ENCODE measurements around the gene ILK. TPM values are rescaled to one million over a fixed set of nuclear protein-coding genes. Genes with fewer than 3 reads are reported as not detected.

The ILK gene
- total RNA-seq, 4 donors from 2014 or later = 101 to 144 (median 121) TPM

DNA sequence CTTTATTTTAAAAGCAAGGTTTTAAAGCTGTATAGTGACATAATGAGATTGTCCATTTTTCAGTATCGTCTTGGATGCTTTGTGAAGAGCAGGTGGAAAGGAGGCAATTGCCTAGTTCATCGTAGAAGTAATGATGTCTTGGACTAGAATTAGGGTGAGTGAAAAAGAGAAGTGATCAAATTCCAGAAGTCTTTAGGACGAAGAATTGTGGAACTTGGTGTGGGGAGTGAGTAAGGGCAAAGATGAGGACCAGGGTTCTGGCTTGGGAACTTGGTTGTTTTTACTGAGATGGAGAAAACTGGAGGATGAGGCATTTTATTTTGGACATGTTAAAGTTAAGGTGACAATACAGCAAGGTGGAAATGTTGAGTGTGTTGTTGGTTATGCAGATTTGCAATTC, 1.2 kb downstream of the ILK start:
- no peak for DNase-seq

DNA sequence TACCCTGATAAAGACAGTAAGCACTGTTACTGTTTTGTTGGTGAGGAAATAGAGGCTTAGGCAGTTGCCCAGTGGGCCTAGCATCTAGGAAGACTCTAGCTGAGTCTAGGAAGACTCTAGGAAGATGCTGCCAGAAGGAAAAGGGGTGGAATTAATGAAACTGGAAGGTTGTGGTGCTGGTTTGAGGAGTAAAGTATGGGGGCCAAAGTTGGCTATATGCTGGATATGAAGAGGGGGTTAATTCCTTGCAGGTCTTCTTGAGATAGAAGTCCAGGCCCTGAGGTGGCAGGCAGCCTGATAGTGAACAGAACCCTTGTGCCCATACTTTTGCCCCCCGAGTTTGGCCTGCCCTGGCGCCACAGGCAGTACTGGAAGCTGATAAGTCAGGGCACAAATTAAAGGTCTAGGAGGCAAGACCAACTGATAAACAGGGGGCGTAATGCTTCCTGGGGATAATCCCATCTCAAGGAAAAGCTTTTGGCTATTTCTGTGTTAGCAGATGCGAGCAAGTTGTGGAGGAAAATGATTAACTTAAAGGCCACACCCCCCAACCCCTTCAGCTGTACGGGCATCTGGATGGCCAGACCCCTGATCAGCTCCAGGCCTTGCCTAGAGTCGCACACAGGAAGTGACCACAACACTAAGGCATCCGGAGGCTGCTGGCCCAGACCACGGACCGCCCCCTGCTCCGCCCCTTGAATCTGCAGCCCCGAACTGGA, 3.1 kb downstream of the ILK start:
- peak; percentile 89 to 91 for DNase-seq
- Histone ChIP-seq H3K4me3 (replicated peaks in 1 of 3) (no peak overlapping the region), H3K27me3 (no peaks in the 10 kb centered on the region), H3K36me3 (peaks cover 32 to 35% of the 10 kb centered on the region in 2 donors), H3K9me3 (no peaks in the 10 kb centered on the region), H3K27ac (peak overlapping the region; percentile 88 to 95 (median 88)), H3K4me1 (peaks cover 37 to 52% of the 10 kb centered on the region in 2 donors)
- intact Hi-C loops (cut with DNase I) = no loop called here
- TF ChIP-seq, protein P1, sequence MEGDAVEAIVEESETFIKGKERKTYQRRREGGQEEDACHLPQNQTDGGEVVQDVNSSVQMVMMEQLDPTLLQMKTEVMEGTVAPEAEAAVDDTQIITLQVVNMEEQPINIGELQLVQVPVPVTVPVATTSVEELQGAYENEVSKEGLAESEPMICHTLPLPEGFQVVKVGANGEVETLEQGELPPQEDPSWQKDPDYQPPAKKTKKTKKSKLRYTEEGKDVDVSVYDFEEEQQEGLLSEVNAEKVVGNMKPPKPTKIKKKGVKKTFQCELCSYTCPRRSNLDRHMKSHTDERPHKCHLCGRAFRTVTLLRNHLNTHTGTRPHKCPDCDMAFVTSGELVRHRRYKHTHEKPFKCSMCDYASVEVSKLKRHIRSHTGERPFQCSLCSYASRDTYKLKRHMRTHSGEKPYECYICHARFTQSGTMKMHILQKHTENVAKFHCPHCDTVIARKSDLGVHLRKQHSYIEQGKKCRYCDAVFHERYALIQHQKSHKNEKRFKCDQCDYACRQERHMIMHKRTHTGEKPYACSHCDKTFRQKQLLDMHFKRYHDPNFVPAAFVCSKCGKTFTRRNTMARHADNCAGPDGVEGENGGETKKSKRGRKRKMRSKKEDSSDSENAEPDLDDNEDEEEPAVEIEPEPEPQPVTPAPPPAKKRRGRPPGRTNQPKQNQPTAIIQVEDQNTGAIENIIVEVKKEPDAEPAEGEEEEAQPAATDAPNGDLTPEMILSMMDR (IDR thresholded peaks at IDR 0.05) = no peak
- peak in 1 of 2 donors; percentile 73 for TF ChIP-seq POLR2A (IDR thresholded peaks at IDR 0.05)
- 27 to 43% methylated on average over 11 of the region's 11 CpGs for WGBS, 2 donors

More for the DNA sequence above, 1.2 kb downstream of the ILK start:
- peaks cover 36 to 38% of the 10 kb centered on the region in 2 donors for H3K36me3 ChIP-seq
- WGBS, 2 donors = 28 to 33% methylated on average over 3 of the region's 3 CpGs
- no peaks in the 10 kb centered on the region for H3K27me3 ChIP-seq
- peaks cover 32 to 47% of the 10 kb centered on the region in 2 donors for H3K4me1 ChIP-seq
- no peaks in the 10 kb centered on the region for H3K9me3 ChIP-seq
- peak overlapping the region in 2 of 3 donors; percentile 89 to 91 for H3K4me3 ChIP-seq (replicated peaks in 1 of 3)
- TF ChIP-seq POLR2A (IDR thresholded peaks at IDR 0.05) = no peak
- TF ChIP-seq, protein P1 (IDR thresholded peaks at IDR 0.05) = no peak
- intact Hi-C loops (cut with DNase I) = loop anchor here (5.0 kb wide), 1 partner anchor 78 kb away; the partner anchor contains the start of gene MRPL17
- peak overlapping the region; percentile 85 to 92 (median 91) for H3K27ac ChIP-seq

DNA sequence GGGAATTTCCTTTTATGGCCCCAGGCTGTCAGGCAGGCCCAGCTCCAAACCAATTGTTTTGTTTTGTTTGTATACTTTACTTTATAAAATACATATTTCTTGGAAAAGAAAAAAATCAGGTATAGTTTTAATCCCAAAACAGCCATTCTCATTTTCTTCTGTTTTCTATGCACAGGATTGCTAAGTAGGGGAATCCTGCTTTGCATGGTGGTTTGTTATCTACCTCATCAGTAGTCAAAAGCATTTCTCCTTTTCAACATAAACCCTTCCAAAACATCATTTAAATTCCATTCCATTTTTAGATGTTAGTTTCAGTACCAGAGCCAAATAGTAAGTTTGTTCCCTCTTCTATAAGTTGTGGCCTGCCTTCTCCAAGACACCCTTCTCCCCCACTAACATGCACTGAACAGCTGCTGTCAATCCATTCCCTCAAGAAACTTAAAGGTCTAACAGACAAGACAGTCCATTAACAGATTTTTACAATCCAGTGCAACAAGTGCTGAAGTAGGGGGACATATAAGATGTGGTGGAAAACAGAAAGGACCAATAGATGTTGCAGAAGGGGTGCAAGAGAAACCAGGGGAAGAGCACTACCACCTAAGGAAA, 3.7 kb downstream of the ILK start:
- TF ChIP-seq POLR2A (IDR thresholded peaks at IDR 0.05) = no peak
- TF ChIP-seq, protein P1 (IDR thresholded peaks at IDR 0.05) = no peak
- Histone ChIP-seq H3K4me3 (replicated peaks in 1 of 3) (no peak overlapping the region), H3K9me3 (no peaks in the 10 kb centered on the region), H3K36me3 (peaks cover 32 to 35% of the 10 kb centered on the region in 2 donors), H3K4me1 (peaks cover 30 to 45% of the 10 kb centered on the region in 2 donors), H3K27me3 (no peaks in the 10 kb centered on the region), H3K27ac (peak overlapping the region; percentile 88 to 95 (median 88))
- no peak for DNase-seq
- intact Hi-C loops (cut with DNase I) = no loop called here

DNA sequence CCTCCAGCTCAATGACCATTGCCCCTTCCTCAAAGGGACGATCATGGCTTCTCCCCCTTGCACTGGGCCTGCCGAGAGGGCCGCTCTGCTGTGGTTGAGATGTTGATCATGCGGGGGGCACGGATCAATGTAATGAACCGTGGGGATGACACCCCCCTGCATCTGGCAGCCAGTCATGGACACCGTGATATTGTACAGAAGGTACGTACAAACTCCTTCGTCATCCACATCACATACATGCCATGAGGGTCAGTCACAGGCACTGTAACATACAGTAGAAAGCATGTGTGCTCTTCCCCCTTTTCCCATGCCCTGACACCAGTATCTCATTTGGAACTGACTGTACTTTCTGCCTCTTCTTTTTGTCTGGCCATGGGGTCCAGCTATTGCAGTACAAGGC, 4.4 kb downstream of the ILK start:
- DNase-seq = no peak
- Histone ChIP-seq H3K36me3 (peaks cover 32 to 35% of the 10 kb centered on the region in 2 donors), H3K4me3 (replicated peaks in 1 of 3) (no peak overlapping the region), H3K27me3 (no peaks in the 10 kb centered on the region), H3K9me3 (no peaks in the 10 kb centered on the region), H3K4me1 (peaks cover 30 to 43% of the 10 kb centered on the region in 2 donors), H3K27ac (peak overlapping the region in 1 of 3 donors; percentile 88)
- WGBS, 2 donors = 89 to 94% methylated on average over 9 of the region's 9 CpGs
- no peak for TF ChIP-seq POLR2A (IDR thresholded peaks at IDR 0.05)
- intact Hi-C loops (cut with DNase I) = no loop called here

DNA sequence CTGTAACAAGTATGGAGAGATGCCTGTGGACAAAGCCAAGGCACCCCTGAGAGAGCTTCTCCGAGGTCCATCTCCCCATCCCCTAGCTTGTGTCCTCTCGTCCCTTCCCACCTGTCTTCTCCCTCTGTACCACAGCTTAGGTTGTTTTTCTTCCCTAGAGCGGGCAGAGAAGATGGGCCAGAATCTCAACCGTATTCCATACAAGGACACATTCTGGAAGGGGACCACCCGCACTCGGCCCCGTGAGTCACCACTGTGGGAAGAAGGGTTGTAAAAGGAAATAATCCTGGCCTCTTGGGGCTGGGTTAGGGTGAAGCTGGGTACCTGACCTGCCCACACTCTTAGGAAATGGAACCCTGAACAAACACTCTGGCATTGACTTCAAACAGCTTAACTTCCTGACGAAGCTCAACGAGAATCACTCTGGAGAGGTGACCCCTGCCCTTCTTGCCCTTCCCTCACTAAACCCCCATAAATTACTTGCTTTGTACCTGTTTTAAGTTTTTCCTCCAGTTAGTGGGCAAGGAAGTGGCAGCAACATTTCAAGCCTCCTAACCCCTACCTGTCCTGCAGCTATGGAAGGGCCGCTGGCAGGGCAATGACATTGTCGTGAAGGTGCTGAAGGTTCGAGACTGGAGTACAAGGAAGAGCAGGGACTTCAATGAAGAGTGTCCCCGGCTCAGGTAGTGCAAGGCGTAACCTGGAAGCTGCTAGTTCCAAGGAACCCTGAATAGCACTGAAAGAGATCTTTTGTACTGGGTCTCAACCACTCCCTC, 5.3 kb downstream of the ILK start:
- no peaks in the 10 kb centered on the region for H3K27me3 ChIP-seq
- TF ChIP-seq, protein P1 (IDR thresholded peaks at IDR 0.05) = no peak
- TF ChIP-seq POLR2A (IDR thresholded peaks at IDR 0.05) = no peak
- H3K36me3 ChIP-seq = peaks cover 32 to 35% of the 10 kb centered on the region in 2 donors
- peaks cover 33 to 47% of the 10 kb centered on the region in 2 donors for H3K4me1 ChIP-seq
- intact Hi-C loops (cut with DNase I) = no loop called here
- no peak overlapping the region for H3K27ac ChIP-seq
- WGBS, 2 donors = 91% methylated on average over 14 of the region's 14 CpGs
- no peak overlapping the region for H3K4me3 ChIP-seq (replicated peaks in 1 of 3)
- no peaks in the 10 kb centered on the region for H3K9me3 ChIP-seq
- no peak for DNase-seq

Data from thyroid gland (tissue), 4 donors.